Epithelial cell of esophagus (primary cell): ENCODE measurements around the gene CSAD.
A peak's percentile ranks its signal among the peaks of the same experiment; 100 is the strongest.

Experiments used
- DNase-seq: peaks from one replicate; pipeline ENCODE4 v3.0.0; 2010; ENCODE audit warnings: low read depth
- H3K4me3 ChIP-seq: 2 replicates; pipeline ENCODE4 v1.5.1; 2011; ENCODE audit warnings: mild to moderate bottlenecking, low read length, control low read depth
- TF ChIP-seq, protein P1 (sequence below): IDR thresholded peaks from 2 replicates; pipeline ENCODE4 v1.5.1; 2011; ENCODE audit warnings: low read depth, mild to moderate bottlenecking, low read length, control low read depth, inconsistent platforms; ENCODE audit not compliant: insufficient read depth; ENCODE audit errors: missing control alignments

Gene CSAD

DNA sequence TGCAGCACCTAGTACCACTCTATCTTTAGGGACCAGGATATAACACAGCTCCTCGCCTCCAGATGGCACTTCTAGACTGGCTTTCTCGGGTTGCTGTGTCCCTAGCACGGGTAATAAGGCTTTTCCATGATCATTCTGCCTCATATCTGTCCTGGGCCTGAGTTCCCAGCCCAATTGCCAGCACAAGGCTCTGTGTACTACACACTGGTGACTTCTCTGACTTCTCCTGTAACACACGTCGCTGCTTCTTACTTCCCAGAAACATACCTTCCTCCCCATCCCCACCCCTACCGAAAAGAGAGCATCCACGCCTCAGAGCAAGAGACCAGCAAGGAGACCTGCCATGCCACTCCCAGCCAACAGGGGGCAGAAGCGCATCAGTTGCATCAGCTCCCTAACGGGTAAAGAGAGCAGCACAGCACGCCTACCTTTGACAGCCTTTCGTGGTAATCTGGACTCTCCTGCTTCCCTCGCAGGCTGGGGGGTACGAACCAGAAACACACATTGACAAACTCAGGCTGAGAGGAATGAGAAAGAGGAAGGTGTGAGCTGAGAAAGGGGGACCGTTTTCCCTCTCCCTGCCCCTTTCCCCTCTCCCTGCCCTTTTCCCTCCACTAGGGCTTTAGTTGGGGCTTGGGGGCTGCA is 21.4 kb downstream of the CSAD start:
- peak; percentile 78 for DNase-seq
- TF ChIP-seq, protein P1, sequence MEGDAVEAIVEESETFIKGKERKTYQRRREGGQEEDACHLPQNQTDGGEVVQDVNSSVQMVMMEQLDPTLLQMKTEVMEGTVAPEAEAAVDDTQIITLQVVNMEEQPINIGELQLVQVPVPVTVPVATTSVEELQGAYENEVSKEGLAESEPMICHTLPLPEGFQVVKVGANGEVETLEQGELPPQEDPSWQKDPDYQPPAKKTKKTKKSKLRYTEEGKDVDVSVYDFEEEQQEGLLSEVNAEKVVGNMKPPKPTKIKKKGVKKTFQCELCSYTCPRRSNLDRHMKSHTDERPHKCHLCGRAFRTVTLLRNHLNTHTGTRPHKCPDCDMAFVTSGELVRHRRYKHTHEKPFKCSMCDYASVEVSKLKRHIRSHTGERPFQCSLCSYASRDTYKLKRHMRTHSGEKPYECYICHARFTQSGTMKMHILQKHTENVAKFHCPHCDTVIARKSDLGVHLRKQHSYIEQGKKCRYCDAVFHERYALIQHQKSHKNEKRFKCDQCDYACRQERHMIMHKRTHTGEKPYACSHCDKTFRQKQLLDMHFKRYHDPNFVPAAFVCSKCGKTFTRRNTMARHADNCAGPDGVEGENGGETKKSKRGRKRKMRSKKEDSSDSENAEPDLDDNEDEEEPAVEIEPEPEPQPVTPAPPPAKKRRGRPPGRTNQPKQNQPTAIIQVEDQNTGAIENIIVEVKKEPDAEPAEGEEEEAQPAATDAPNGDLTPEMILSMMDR: peak; percentile 100
- H3K4me3 ChIP-seq: no peak overlapping the region

DNA sequence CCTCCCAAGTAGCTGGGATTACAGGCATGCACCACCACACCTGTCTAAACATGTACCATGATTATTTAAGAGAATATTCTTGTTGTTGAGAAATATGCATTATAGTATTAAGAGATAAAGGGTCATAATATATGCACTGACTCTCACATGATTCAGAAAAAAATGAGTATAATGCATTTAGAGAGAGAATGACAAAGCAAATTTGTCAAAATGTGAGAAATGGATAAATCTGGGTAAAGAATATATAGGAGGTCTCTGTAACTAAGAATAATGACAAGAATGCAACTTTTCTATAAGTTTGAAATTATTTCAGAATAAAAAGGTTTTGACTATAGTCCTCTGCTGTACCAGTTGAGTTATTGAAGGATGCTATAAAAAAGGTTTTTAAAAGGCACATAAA is 28.3 kb downstream of the CSAD start:
- TF ChIP-seq, protein P1: no peak
- no peak overlapping the region for H3K4me3 ChIP-seq
- no peak for DNase-seq

DNA sequence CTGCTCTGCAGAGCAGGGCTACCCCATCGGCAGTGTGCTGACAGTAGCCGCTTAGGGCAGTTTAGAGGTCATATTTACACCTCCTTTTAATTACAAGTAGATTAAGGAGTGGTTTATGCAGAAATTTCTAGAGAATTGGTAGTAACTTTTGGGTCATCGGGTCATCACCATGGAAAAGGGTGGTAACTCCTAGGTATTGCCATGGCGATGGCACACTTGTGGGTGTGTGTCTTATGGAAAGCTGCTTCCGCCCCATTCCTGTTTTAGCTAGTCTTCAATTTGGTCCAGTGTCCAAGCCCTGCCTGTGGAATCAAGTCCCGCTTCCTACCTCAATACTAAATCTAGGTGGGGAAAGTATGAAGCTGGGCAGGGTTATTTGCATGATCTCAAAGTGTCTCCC is 29.7 kb downstream of the CSAD start:
- TF ChIP-seq, protein P1: no peak
- no peak for DNase-seq
- H3K4me3 ChIP-seq: no peak overlapping the region

DNA sequence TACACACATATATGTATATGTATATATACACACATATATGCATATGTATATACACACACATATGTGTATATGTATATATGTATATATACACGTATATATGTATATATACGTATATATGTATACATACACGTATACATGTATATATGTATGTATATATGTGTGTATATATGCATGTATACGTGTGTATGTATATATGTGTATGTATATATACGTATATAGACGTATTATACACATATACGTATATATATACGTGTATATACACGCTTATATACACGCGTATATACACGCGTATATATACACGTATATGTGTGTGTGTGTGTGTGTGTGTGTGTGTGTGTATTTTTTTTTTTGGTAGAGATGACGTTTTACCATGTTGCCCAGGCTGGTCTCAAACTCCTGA is 33.1 kb downstream of the CSAD start:
- H3K4me3 ChIP-seq: no peak overlapping the region
- TF ChIP-seq, protein P1: no peak
- no peak for DNase-seq

DNA sequence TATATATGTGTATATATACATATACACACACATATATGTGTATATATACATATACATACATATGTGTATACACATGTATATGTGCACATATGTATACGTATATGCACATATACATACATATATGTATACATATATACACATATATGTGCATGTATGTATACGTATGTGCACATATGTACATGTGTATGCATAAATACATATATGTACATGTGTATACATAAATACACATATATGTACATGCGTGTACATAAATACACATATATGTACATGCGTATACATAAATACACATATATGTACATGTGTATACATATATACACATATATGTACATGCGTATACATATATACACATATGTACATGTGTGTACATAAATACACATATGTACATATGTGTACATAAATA is 33.5 kb downstream of the CSAD start:
- TF ChIP-seq, protein P1: no peak
- no peak for DNase-seq
- H3K4me3 ChIP-seq: no peak overlapping the region

DNA sequence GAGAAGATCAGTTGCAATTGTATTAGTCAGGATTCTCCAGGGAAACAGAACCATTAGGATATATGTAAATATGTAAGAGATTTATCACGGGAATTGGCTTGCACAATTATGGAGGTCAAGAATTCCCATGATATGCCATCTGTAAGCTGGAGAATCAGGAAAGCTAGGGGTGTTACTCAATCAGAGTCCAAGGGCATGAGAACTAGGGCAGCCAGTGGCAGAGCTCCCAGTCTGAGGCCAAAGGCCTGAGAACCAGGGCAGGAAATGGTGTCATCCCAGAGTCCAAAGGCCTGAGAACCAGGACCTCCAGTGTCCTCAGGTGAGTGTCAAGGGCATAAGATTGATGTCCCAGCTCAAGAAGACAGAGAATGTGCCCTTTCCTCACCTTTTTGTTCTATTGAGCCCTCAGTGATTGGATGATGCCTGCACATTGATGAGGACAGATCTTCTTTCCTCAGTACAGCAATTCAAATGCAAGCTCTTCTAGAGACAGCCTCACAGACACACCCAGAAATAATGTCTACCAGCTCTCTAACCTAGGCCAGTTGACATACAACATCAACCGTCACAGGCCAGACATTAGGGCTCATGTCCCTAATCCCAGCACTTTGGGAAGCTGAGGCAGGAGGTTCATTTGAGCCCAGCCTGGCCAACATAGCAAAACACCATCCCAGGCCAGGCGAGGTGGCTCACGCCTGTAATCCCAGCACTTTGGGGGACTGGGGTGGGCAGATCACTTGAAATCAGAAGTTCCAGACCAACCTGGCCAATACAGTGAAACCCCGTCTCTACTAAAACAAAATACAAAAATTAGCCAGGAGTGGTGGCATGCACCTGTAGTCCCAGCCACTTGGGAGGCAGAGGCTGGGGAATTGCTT is 35.1 kb downstream of the CSAD start:
- peak; percentile 14 for DNase-seq
- no peak overlapping the region for H3K4me3 ChIP-seq
- TF ChIP-seq, protein P1: no peak
